Stimulated activated CD8-positive, alpha-beta memory T cell treated with anti-CD3 and anti-CD28 coated beads, Interleukin-15, amount 100 ng/mL, for 48 hours (primary cell): ENCODE results near the gene GEN1.
"Not testable (repeated sequence)": the region's sequence is repeated elsewhere in the genome, so short reads cannot be mapped to it uniquely, and the experiment has no call there.

Experiments used
- DNase-seq, 2 donors: peaks; one replicate each; pipeline ENCODE4 v3.0.0-alpha.2; 2020; ENCODE audit warnings: low read depth in 2 of 2

The GEN1 gene

DNA sequence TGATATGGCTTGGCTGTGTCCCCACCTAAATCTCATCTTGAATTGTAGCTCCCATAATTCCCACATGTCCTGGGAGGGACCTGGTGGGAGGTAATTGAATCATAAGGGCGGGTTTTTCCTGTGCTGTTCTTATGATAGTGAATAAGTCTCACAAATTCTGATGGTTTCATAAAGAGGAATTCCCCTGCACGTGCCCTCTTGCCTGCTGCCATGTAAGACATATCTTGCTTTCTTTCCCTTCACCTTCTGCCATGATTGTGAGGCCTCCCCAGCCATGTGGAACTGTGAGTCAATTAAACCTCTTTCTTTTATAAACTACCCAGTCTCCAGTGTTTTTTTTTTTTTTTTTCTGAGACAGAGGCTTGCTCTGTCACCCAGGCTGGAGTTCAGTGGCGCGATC is 69.7 kb downstream of the GEN1 start:
- not testable (repeated sequence) for DNase-seq

DNA sequence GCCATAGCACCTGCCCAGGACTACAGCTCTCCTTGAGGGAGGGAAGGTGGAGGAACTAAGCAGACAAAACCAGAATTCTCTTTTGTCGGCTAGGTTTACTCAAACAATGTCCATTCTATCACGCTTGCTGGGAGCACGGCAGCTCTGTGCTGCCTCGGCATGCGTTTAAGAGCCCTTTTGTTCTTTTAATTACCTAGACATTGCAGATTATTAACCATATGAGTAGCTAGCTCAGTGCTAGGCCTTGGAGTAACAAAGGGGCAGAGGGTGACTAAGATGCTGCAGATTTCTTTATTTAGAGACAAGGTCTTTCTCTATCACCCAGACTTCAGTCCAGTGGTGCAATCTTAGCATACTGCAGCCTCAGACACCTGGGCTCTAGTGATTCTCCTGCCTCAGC is 73.4 kb downstream of the GEN1 start:
- no peak for DNase-seq

- DNase-seq = no peak
Measured at GRCh38 chr2:17827785-17828184, 73.8 kb downstream of the GEN1 start.

GRCh38 chr2:17830053-17831034 is 76.4 kb downstream of the GEN1 start:
- DNase-seq = peak; percentile 19 to 24

DNA sequence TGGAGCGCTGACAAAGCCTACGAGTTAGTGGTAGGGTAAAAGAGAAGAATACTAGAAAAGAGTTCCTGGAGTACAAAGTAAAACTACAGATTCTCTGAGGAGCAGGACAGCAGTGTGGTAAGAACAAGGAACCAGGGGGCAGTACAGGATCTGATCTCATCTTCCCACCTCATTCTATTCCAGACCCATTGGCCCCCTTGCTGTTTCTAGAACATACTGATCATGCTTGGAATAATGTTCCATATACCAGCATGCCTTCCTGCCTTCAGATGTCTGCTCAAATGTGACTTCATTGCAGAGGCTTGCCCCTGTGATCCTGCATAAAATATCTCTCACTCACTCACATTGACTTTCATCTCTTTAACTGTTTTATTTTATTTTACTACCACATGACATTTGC is 81.6 kb downstream of the GEN1 start:
- DNase-seq = no peak
